Measurements from ENCODE around the gene ADCK1. TPM values are rescaled to one million over a fixed set of nuclear protein-coding genes. Genes with fewer than 3 reads are reported as not detected.

The ADCK1 gene
- total RNA-seq, 1 experiment from 2014 or later, result 10.1 TPM

GRCh38 chr14:77923131-77923936 lies 123.4 kb downstream of the ADCK1 start:
- TF ChIP-seq TCF7L2 (IDR thresholded peaks at IDR 0.05; ENCODE audit: low read depth, low read length) (no peak), SIN3A (IDR thresholded peaks at IDR 0.05; ENCODE audit: borderline replicate concordance, insufficient read depth, low read depth, low read length) (no peak), POLR2AphosphoS5 (IDR thresholded peaks at IDR 0.05; ENCODE audit: low read depth, low read length) (no peak), CTCF (IDR thresholded peaks at IDR 0.05) (no peak), REST (IDR thresholded peaks at IDR 0.05; ENCODE audit: insufficient read depth in 1 of 2, low read depth in 2 of 2, low read length in 1 of 2) (no peak)
- no peaks in the 10 kb centered on the region for H3K9me3 ChIP-seq (ENCODE audit: control insufficient read depth, insufficient read depth, low read depth, low read length)
- H3K27ac ChIP-seq (ENCODE audit: low read length), result no peak overlapping the region
- POLR2A ChIA-PET, result no interaction called here
- intact Hi-C loops (cut with micrococcal nuclease; ENCODE audit: unreplicated experiment) (no loop called here), in situ Hi-C loops (cut with HindIII; ENCODE audit: low pct_unique_long_range_greater_than_20kb, low sequenced_read_pairs) (no loop called here)
- DNase-seq (ENCODE audit: low read depth, low spot score), result no peak
- H3K4me3 ChIP-seq (ENCODE audit: low read depth in 2 of 2, low read length in 2 of 2), result no peak overlapping the region
- H3K27me3 ChIP-seq (ENCODE audit: control insufficient read depth, insufficient read depth, low read length), result no peaks in the 10 kb centered on the region
- no peaks in the 10 kb centered on the region for H3K36me3 ChIP-seq (ENCODE audit: control insufficient read depth, insufficient read depth, low read length)
- no peaks in the 10 kb centered on the region for H3K4me1 ChIP-seq (ENCODE audit: control insufficient read depth, insufficient read depth, low read length)
- BruUV-seq (replicated peaks), result no TSS peak
- ATAC-seq, result no peak
- CTCF ChIA-PET, result no interaction called here

- no peak for TF ChIP-seq SIN3A (IDR thresholded peaks at IDR 0.05; ENCODE audit: borderline replicate concordance, insufficient read depth, low read depth, low read length)
- no peak for TF ChIP-seq CTCF (IDR thresholded peaks at IDR 0.05)
- no peak for TF ChIP-seq POLR2AphosphoS5 (IDR thresholded peaks at IDR 0.05; ENCODE audit: low read depth, low read length)
- Histone ChIP-seq H3K27ac (ENCODE audit: low read length) (no peak overlapping the region), H3K4me3 (ENCODE audit: low read depth in 2 of 2, low read length in 2 of 2) (no peak overlapping the region), H3K4me1 (ENCODE audit: control insufficient read depth, insufficient read depth, low read length) (no peaks in the 10 kb centered on the region), H3K36me3 (ENCODE audit: control insufficient read depth, insufficient read depth, low read length) (no peaks in the 10 kb centered on the region), H3K9me3 (ENCODE audit: control insufficient read depth, insufficient read depth, low read depth, low read length) (no peaks in the 10 kb centered on the region), H3K27me3 (ENCODE audit: control insufficient read depth, insufficient read depth, low read length) (no peaks in the 10 kb centered on the region)
- BruUV-seq (replicated peaks), result no TSS peak
- in situ Hi-C loops (cut with HindIII; ENCODE audit: low pct_unique_long_range_greater_than_20kb, low sequenced_read_pairs) (no loop called here), intact Hi-C loops (cut with micrococcal nuclease; ENCODE audit: unreplicated experiment) (no loop called here)
- ChIA-PET POLR2A (no interaction called here), CTCF (no interaction called here)
- ATAC-seq (no peak), DNase-seq (ENCODE audit: low read depth, low spot score) (no peak)
Observed at GRCh38 chr14:77924141-77924948, 124.4 kb downstream of the ADCK1 start.
